ENCODE results near the gene NTNG1.

GRCh38 chr1:107363154-107363553, 222.3 kb downstream of the NTNG1 start:
- no peak for TF ChIP-seq POLR2A (IDR thresholded peaks at IDR 0.05; ENCODE audit: low read depth, low read length)
- no peak for TF ChIP-seq POLR2AphosphoS5 (IDR thresholded peaks at IDR 0.05; ENCODE audit: low read depth, low read length)
- no peak for TF ChIP-seq TAF1 (IDR thresholded peaks at IDR 0.05; ENCODE audit: borderline replicate concordance, low read depth, low read length)
